ENCODE data around the gene MYL6B. TPM values are rescaled to one million over a fixed set of nuclear protein-coding genes. Genes with fewer than 3 reads are reported as not detected.

The MYL6B gene
- total RNA-seq, 3 donors from 2014 or later (not counting 1 experiment from before 2014, with no cell fraction given) = 6.7 to 8.9 (median 7.4) TPM

- peaks cover 27% of the 10 kb centered on the region for H3K4me1 ChIP-seq (ENCODE audit: control insufficient read depth, insufficient read depth, low read length)
- Mint-ChIP-seq H3K27me3 (ENCODE audit: low read depth in 2 of 2) (no peaks in the 10 kb centered on the region), H3K9me3 (no peaks in the 10 kb centered on the region), H3K4me3 (peak within 1 kb of the TSS; percentile 99), H3K27ac (peak within 1 kb of the TSS; percentile 98), H3K36me3 (peaks cover 13% of the 10 kb centered on the region), H3K4me1 (peaks cover 43 to 55% of the 10 kb centered on the region in 2 donors)
- peak; percentile 66 for TF ChIP-seq CTCF (IDR thresholded peaks at IDR 0.05)
- peak within 1 kb of the TSS; percentile 96 for H3K4me3 ChIP-seq (ENCODE audit: low read length)
- peak within 1 kb of the TSS; percentile 96 for H3K27ac ChIP-seq (ENCODE audit: low read length)
- ATAC-seq (peak; percentile 81 to 94 (median 83)), DNase-seq (peak; percentile 83 to 94)
- H3K9me3 ChIP-seq (ENCODE audit: control insufficient read depth, insufficient read depth, low read length) = no peaks in the 10 kb centered on the region
- WGBS (ENCODE audit: insufficient coverage) = under 1% methylated on average over 93 of the region's 93 CpGs
- intact Hi-C loops (cut with micrococcal nuclease) = loop anchor here (2.0 to 10.0 kb wide), 3 partner anchors 37 to 455 kb away; partner anchors contain the start of genes MYL6B and ZC3H10
- peaks cover 12% of the 10 kb centered on the region for H3K36me3 ChIP-seq (ENCODE audit: control insufficient read depth, insufficient read depth, low read length)
- no peaks in the 10 kb centered on the region for H3K27me3 ChIP-seq (ENCODE audit: control insufficient read depth, insufficient read depth, low read length)
These were observed 36.9 kb downstream of the MYL6B start, which contains the start of gene SMARCC2 for GRCh38 chr12:56189099-56189917. Gene SMARCC2 (minus strand): TSS chr12:56189483. CDS start chr12:56189461, 22 bp downstream.

- peak overlapping the region; percentile 96 for H3K27ac ChIP-seq (ENCODE audit: low read length)
- peak overlapping the region; percentile 96 for H3K4me3 ChIP-seq (ENCODE audit: low read length)
- ATAC-seq = peak; percentile 42 to 58 (median 43)
- 1% methylated on average over 40 of the region's 42 CpGs for WGBS (ENCODE audit: insufficient coverage)
- Mint-ChIP-seq H3K27me3 (ENCODE audit: low read depth in 2 of 2) (no peaks in the 10 kb centered on the region), H3K27ac (peak overlapping the region; percentile 98), H3K4me1 (peaks cover 43 to 55% of the 10 kb centered on the region in 2 donors), H3K4me3 (peak overlapping the region; percentile 99), H3K36me3 (peaks cover 6% of the 10 kb centered on the region), H3K9me3 (no peaks in the 10 kb centered on the region)
- peak; percentile 29 for TF ChIP-seq CTCF (IDR thresholded peaks at IDR 0.05)
- H3K27me3 ChIP-seq (ENCODE audit: control insufficient read depth, insufficient read depth, low read length) = no peaks in the 10 kb centered on the region
- H3K9me3 ChIP-seq (ENCODE audit: control insufficient read depth, insufficient read depth, low read length) = no peaks in the 10 kb centered on the region
- H3K36me3 ChIP-seq (ENCODE audit: control insufficient read depth, insufficient read depth, low read length) = peaks cover 4% of the 10 kb centered on the region
- peak; percentile 75 to 88 for DNase-seq
- intact Hi-C loops (cut with micrococcal nuclease) = loop anchor here (1.0 to 10.0 kb wide), 5 partner anchors 37 to 455 kb away; partner anchors contain the start of genes MYL6B, RPS26 and ZC3H10
- peaks cover 27% of the 10 kb centered on the region for H3K4me1 ChIP-seq (ENCODE audit: control insufficient read depth, insufficient read depth, low read length)
These were observed 37.7 kb downstream of the MYL6B start for GRCh38 chr12:56189918-56190694.

- no peak for DNase-seq
- 34% methylated on average over 9 of the region's 9 CpGs for WGBS (ENCODE audit: insufficient coverage)
- intact Hi-C loops (cut with micrococcal nuclease) = loop anchor here (1.0 to 10.0 kb wide), 2 partner anchors 64 to 146 kb away; partner anchors contain the start of gene RPS26
These were observed 38.3 kb downstream of the MYL6B start for GRCh38 chr12:56190695-56191155.

More at GRCh38 chr12:56190695-56191155, 38.3 kb downstream of the MYL6B start:
- Mint-ChIP-seq H3K36me3 (peaks cover 5% of the 10 kb centered on the region), H3K27me3 (ENCODE audit: low read depth in 2 of 2) (no peaks in the 10 kb centered on the region), H3K9me3 (no peaks in the 10 kb centered on the region), H3K4me1 (peaks cover 43 to 53% of the 10 kb centered on the region in 2 donors), H3K27ac (peak overlapping the region; percentile 98), H3K4me3 (peak overlapping the region; percentile 99)
- H3K9me3 ChIP-seq (ENCODE audit: control insufficient read depth, insufficient read depth, low read length) = no peaks in the 10 kb centered on the region
- ATAC-seq = no peak
- H3K36me3 ChIP-seq (ENCODE audit: control insufficient read depth, insufficient read depth, low read length) = peaks cover 2% of the 10 kb centered on the region
- H3K27ac ChIP-seq (ENCODE audit: low read length) = peak overlapping the region; percentile 96
- H3K4me1 ChIP-seq (ENCODE audit: control insufficient read depth, insufficient read depth, low read length) = peaks cover 27% of the 10 kb centered on the region
- H3K4me3 ChIP-seq (ENCODE audit: low read length) = peak overlapping the region; percentile 96
- no peak for TF ChIP-seq CTCF (IDR thresholded peaks at IDR 0.05)
- H3K27me3 ChIP-seq (ENCODE audit: control insufficient read depth, insufficient read depth, low read length) = no peaks in the 10 kb centered on the region
